GM11168 (cell line): Measurements from ENCODE around the gene SMARCA2.
"Not testable (repeated sequence)": the region's sequence is repeated elsewhere in the genome, so short reads cannot be mapped to it uniquely, and the experiment has no call there.

Experiments used
- in situ Hi-C: fragments of 300-500 bp; cut with MboI; formaldehyde crosslinking; loops from one replicate; pipeline ENCODE4 v1.12.0; 2022; ENCODE audit warnings: low sequenced_read_pairs; ENCODE audit not compliant: unreplicated experiment

SMARCA2 gene

DNA sequence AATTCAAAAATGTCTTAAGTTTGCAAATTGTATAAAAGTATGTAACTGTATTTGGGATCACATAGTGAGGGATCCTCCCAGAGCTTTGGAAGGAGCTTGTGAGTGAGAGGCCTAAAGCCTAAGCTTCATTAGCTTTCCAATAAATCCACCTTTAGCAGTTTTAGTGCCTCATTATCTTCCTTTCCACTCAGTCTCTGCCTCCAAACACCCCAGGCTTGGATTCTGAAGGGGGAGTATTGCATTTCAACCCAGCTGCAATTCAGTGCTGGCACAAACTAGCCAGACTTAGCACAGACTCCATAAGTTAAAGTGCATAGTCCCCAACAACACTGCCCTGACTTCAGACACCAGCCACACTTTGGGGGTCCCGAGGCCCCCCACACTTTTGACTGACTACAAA lies 113.5 kb downstream of the SMARCA2 start:
- in situ Hi-C loops, result no loop called here

DNA sequence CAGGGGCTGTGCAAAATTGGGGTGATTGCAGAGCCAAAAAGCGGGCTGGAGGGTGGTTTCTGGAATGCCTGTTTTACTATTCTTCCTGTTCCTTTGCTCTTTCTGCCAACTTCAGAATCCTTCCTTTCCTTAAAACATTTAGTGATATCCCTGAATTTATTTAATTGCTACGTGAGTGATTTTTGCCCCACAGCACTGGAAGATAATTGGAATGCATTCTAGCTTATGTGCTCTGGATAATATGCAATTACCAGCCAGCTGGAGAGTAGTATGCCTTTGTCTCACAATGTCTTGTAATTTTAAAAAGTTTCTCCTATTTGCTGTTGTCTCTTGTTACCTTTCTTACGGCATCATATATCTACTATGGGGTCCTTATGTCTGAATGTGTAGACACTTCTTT lies 115.8 kb downstream of the SMARCA2 start:
- in situ Hi-C loops, result no loop called here

GRCh38 chr9:2132484-2133082 lies 117.4 kb downstream of the SMARCA2 start:
- in situ Hi-C loops, result no loop called here

DNA sequence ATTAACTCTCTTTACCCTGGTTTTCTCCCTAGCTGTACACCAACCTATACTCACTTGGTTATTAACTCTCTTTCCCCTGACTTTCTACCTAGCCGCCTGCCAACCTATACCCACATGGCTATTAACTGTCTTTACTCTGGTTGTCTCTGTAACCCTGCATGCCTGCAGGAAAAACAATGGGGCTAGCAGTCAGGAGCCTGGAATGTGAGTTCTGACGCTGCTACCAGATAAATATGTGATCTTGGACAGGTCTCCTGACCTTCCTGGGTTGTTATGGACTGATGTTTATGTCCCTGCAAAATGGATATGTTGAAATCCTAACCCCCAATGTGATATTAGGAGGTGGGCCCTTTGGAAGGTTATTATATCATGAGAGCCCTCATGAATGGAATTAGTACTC lies 119.2 kb downstream of the SMARCA2 start:
- in situ Hi-C loops, result no loop called here

DNA sequence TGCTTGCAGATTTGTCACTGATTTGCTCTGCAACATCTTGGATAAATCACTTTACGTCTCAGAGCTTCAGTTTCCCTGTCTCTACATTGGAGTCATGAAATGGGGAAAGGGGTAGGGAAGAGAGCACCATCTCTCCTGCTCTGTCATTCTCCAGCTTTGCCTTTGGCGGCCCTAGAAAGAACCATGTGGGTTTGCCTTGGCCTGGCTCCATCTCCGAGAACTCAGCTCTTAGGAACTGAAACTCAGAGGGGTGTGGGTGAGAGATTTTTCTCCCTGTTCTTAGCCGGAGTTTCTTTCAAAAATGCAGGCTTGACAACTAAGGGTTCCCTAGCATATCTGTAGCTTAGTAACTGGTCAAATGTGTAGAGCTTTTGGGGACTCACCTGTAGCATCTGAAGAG lies 123.5 kb downstream of the SMARCA2 start:
- in situ Hi-C loops, result no loop called here

GRCh38 chr9:2140600-2141223 lies 125.6 kb downstream of the SMARCA2 start:
- in situ Hi-C loops, result no loop called here

- in situ Hi-C loops, result no loop called here
Observed at GRCh38 chr9:2142212-2142611, 127.1 kb downstream of the SMARCA2 start.

- in situ Hi-C loops, result no loop called here
Observed at GRCh38 chr9:2144619-2145018, 129.5 kb downstream of the SMARCA2 start.

GRCh38 chr9:2145746-2146145 lies 130.6 kb downstream of the SMARCA2 start:
- in situ Hi-C loops, result no loop called here

DNA sequence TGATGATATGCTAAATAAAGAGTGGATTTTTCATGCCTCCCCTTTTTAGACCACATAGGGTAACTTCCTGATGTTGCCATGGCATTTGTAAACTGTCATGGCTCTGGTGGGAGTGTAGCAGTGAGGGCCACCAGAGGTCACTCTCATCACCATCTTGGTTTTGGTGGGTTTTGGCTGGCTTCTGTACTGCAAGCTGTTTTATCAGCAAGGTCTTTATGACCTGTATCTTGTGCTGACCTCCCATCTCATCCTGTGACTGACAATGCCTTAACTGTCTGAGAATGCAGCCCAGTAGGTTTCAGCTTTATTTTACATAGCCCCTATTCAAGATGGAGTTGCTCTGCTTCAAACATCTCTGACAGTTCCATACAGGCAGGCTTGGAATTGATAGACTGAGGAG lies 131.6 kb downstream of the SMARCA2 start:
- in situ Hi-C loops, result not testable (repeated sequence)

- in situ Hi-C loops, result no loop called here
Observed at GRCh38 chr9:2150338-2150737, 135.2 kb downstream of the SMARCA2 start.

- in situ Hi-C loops, result no loop called here
Observed at GRCh38 chr9:2151171-2151570, 136.0 kb downstream of the SMARCA2 start.

- in situ Hi-C loops, result no loop called here
Observed at GRCh38 chr9:2152966-2153629, 138.0 kb downstream of the SMARCA2 start.

DNA sequence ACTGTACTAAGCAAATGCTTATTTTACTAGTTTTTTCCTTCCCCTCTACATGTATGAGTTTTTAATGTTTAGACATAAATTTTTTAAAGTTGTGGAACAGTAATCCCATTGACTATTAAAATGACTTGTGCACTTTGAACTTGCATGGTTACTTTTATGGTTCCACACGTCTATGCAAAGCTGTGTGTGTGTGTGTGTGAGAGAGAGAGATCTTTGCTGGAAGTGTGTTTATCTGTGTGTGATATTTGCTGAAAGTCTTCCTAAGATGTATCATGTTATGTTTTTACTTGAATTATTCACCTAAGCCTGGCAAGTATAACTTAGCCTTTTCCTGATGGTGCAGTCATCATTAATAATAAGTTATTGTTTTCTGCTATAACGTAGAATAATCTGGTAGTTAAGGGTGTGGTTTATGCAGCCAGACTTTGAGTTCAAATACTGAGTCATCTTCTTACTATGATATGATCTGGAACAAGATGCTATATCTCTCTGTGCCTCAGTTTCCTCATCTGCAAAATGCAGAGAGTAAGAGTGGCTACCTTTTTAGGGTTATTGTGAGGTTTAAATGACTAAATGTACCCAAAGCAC lies 138.6 kb downstream of the SMARCA2 start:
- in situ Hi-C loops, result no loop called here

DNA sequence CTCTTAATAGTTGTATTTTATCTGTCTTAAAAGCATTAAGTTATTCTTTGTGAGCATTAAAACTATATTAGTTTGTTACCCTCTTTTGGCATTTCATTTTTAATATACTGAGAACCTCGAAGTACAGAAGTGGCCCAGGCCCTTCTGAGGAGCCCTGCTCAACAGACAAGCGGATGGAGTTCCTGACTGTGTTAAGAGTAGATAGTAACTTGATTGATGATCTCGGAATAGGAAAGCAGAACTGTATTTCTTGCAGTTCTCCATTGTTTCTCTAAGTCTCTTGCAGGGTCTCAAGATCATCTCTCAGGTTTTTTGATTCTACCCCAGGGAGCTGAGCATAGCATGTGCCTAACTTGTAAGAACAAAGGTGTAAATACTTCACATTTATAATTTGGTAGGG lies 139.6 kb downstream of the SMARCA2 start:
- in situ Hi-C loops, result no loop called here

- in situ Hi-C loops, result no loop called here
Observed at GRCh38 chr9:2155966-2156365, 140.8 kb downstream of the SMARCA2 start.

GRCh38 chr9:2157277-2158110 lies 142.3 kb downstream of the SMARCA2 start:
- in situ Hi-C loops, result no loop called here

DNA sequence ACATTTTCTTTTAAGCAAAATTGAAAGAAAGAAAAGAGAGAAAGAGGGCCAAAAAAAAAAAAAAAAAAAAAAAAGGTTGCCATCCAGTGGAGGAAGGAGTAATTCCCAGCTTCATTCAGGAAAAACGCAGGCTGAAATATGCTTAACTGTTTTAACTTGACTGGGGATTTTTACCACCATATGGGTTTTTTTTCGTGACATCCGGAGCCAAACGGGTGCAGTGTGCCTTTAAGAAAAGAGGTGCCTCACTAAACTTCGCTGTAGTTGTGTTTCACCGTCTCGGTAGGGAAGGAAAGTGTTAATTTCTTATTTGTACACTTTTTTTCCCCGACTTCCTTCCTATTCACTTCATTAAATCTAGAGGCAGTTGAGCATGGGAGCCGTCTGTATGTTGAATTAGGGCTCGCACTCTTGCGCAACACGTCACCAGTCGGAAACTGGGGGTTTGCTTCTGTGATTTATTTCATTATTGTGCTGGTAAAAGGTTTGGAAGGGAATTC lies 143.0 kb downstream of the SMARCA2 start:
- in situ Hi-C loops, result no loop called here

GRCh38 chr9:2158766-2159430 lies 143.8 kb downstream of the SMARCA2 start:
- in situ Hi-C loops, result no loop called here
